HepG2 (cell line): Measurements from ENCODE around the gene SLC50A1. TPM values are rescaled to one million over a fixed set of nuclear protein-coding genes. Genes with fewer than 3 reads are reported as not detected.

Experiments used
- ATAC-seq: fragments of 200-7000 bp; cut with Tn5 transposase; 3 replicates; pipeline ENCODE4 v1.9.1; 2020; ENCODE audit warnings: mild to moderate bottlenecking, moderate library complexity
- BruUV-seq: library from RNA; stranded (reverse); fragments of 400-500 nt; replicated peaks from 2 replicates; lab custom pipeline; 2021; lab: Mats Ljungman, UMichigan
- CTCF ChIA-PET: fragments of 300-600 bp; formaldehyde crosslinking; extraction: SDS; loops from one replicate; lab custom pipeline; 2021; ENCODE audit warnings: low total read pairs, inconsistent platforms, low intra/inter-chr PET ratio; lab: Yijun Ruan, JAX
- POLR2A ChIA-PET: fragments of 350-600 bp; sonication (Branson Sonifier 250); formaldehyde crosslinking; loops from one replicate; lab custom pipeline; 2020; ENCODE audit warnings: antibody characterized with exemption, inconsistent platforms; lab: Yijun Ruan, JAX
- DNase-seq: peaks from one replicate; pipeline ENCODE4 v3.0.0-alpha.2; 2015; ENCODE audit warnings: low spot score
- FAIRE-seq: peaks from 3 replicates; lab custom pipeline; 2011; peaks lifted over from hg19 to GRCh38; lab: Jason Lieb, UNC
- H2AFZ ChIP-seq: one replicate; pipeline ENCODE4 v1.6.1; 2011; ENCODE audit warnings: low read length, inconsistent platforms
- H3K27ac ChIP-seq: fragments of 300-600 bp; 3 replicates; pipeline ENCODE4 v1.8.0; 2011; ENCODE audit warnings: mixed run types, mild to moderate bottlenecking, mixed read lengths, low read length, inconsistent platforms; ENCODE audit not compliant: insufficient read depth; ENCODE audit errors: extremely low read length
- H3K27me3 ChIP-seq, 2 experiments: fragments of 200-600 bp in 1 of 2; 2 replicates in 1 of 2; 3 replicates in 1 of 2; pipeline versions ENCODE4 v1.6.0 to v1.8.0; 2011; ENCODE audit warnings: low read length in 2 of 2, mild to moderate bottlenecking in 2 of 2, moderate library complexity in 2 of 2, inconsistent platforms in 1 of 2; ENCODE audit not compliant: insufficient read depth in 2 of 2, control insufficient read depth in 1 of 2
- H3K36me3 ChIP-seq, 2 experiments: fragments of 200-600 bp in 1 of 2; replicated peaks in 1 of 2; 2 replicates in 1 of 2; 3 replicates in 1 of 2; pipeline versions ENCODE4 v1.5.1 to v1.8.0; 2011; ENCODE audit warnings: low read length in 2 of 2, inconsistent platforms in 1 of 2; ENCODE audit not compliant: insufficient read depth in 2 of 2, control insufficient read depth in 1 of 2
- H3K4me1 ChIP-seq: 2 replicates; pipeline ENCODE4 v1.5.1; 2012; ENCODE audit warnings: low read length, inconsistent platforms; ENCODE audit not compliant: insufficient read depth
- H3K4me2 ChIP-seq: 2 replicates; pipeline ENCODE4 v1.6.0; 2011; ENCODE audit warnings: low read depth, low read length, inconsistent platforms
- H3K4me3 ChIP-seq, 3 experiments: fragments of 200-600 bp in 1 of 3; sonication (generic), shearing (Covaris generic) in 1 of 3; replicated peaks in 1 of 3; 2 replicates each; pipeline ENCODE4 v1.5.1; 2011 to 2016; ENCODE audit warnings: low read length in 3 of 3, inconsistent platforms in 2 of 3, low read depth in 2 of 3, mild to moderate bottlenecking in 2 of 3, control low read depth in 1 of 3, mixed read lengths in 1 of 3; ENCODE audit not compliant: insufficient read depth in 1 of 3
- H3K79me2 ChIP-seq: one replicate; pipeline ENCODE4 v1.6.1; 2011; ENCODE audit warnings: low read length, inconsistent platforms; ENCODE audit not compliant: insufficient read depth
- H3K9ac ChIP-seq: 2 replicates; pipeline ENCODE4 v1.6.0; 2011; ENCODE audit warnings: mild to moderate bottlenecking, low read depth, low read length, inconsistent platforms; ENCODE audit not compliant: insufficient read depth
- H3K9me3 ChIP-seq: 2 replicates; pipeline ENCODE4 v1.5.1; 2012; ENCODE audit warnings: mild to moderate bottlenecking, low read length
- H4K20me1 ChIP-seq: 2 replicates; pipeline ENCODE4 v1.6.0; 2011; ENCODE audit warnings: inconsistent platforms, mild to moderate bottlenecking, low read length, moderate library complexity; ENCODE audit not compliant: insufficient read depth
- GATAD1 ChIP-seq: IDR thresholded peaks from 2 replicates; pipeline ENCODE4 v1.6.1; 2016; ENCODE audit warnings: missing genetic modification reagents, missing compliant biosample characterization
- ISL2 ChIP-seq: sonication (generic); formaldehyde crosslinking; IDR thresholded peaks from 2 replicates; pipeline ENCODE4 v1.5.0; 2020; ENCODE audit warnings: missing genetic modification reagents
- ZNF292 ChIP-seq: sonication (generic); formaldehyde crosslinking; IDR thresholded peaks from 2 replicates; pipeline ENCODE4 v1.8.1; 2022; ENCODE audit warnings: mild to moderate bottlenecking, low read depth, missing genetic modification reagents, borderline replicate concordance
- ZNF329 ChIP-seq: sonication (generic); formaldehyde crosslinking; IDR thresholded peaks from 2 replicates; pipeline ENCODE4 v1.9.0; 2021; ENCODE audit warnings: low read depth, mild to moderate bottlenecking, missing genetic modification reagents
- ZNF343 ChIP-seq: sonication (generic); formaldehyde crosslinking; IDR thresholded peaks from 2 replicates; pipeline ENCODE4 v1.4.0; 2020; ENCODE audit warnings: mild to moderate bottlenecking, missing genetic modification reagents
- ZNF446 ChIP-seq: sonication (generic); formaldehyde crosslinking; IDR thresholded peaks from 2 replicates; pipeline ENCODE4 v1.5.0; 2020; ENCODE audit warnings: mild to moderate bottlenecking, missing genetic modification reagents
- ZNF598 ChIP-seq: sonication (generic); formaldehyde crosslinking; IDR thresholded peaks from 2 replicates; pipeline ENCODE4 v1.5.1; 2020; ENCODE audit warnings: mild to moderate bottlenecking, missing genetic modification reagents, borderline replicate concordance
- WGBS: methylation state at CpG from one replicate; pipeline ENCODE4 v1.1.6; 2017; ENCODE audit warnings: low lambda C conversion rate; 5-methylcytosine and 5-hydroxymethylcytosine counted together
- in situ Hi-C: cut with HindIII; loops from 2 replicates; pipeline ENCODE4 v1.10.0; 2017; ENCODE audit warnings: low pct_unique_long_range_greater_than_20kb; ENCODE audit not compliant: extremely low pct_ligation_motif_present
- intact Hi-C: fragments of 100-400 bp; cut with micrococcal nuclease; formaldehyde crosslinking; loops from one replicate; pipeline ENCODE4 v1.10.0; 2022; ENCODE audit not compliant: unreplicated experiment
- polyA plus RNA-seq, 8 experiments: library from polyadenylated mRNA; depleted of rRNA in 3 of 8; stranded (reverse) in 7 of 8; unstranded in 1 of 8; fragments of >200 nt; fragmentation: Illumina TruSeq in 4 of 8; extraction: Trizol in 4 of 8; gene quantifications; 2 replicates each; pipeline versions ENCODE4 v1.2.1 to v1.2.3, GENCODE V29; 2011 to 2016; ENCODE audit warnings: low read depth in 4 of 8, missing spikeins in 1 of 8, mixed read lengths in 1 of 8; ENCODE audit not compliant: insufficient read depth in 1 of 8
- total RNA-seq, 5 experiments: library from RNA; depleted of rRNA; stranded (reverse); fragments of >200 nt; fragmentation: Illumina TruSeq; extraction: Trizol; gene quantifications; 2 replicates each; pipeline ENCODE4 v1.2.3, GENCODE V29; 2016; ENCODE audit warnings: low read depth in 1 of 5
- TF ChIP-seq, protein P1 (sequence below): sonication (generic); formaldehyde crosslinking; IDR thresholded peaks from 2 replicates; pipeline ENCODE4 v1.9.0; 2021; ENCODE audit warnings: mild to moderate bottlenecking, missing genetic modification reagents
- TF ChIP-seq, protein P2 (sequence below): sonication (generic); formaldehyde crosslinking; IDR thresholded peaks from 2 replicates; pipeline ENCODE4 v1.9.0; 2022; ENCODE audit warnings: missing genetic modification reagents, mild to moderate bottlenecking, borderline replicate concordance
- TF ChIP-seq, protein P3 (sequence below): sonication (generic); formaldehyde crosslinking; IDR thresholded peaks from 2 replicates; pipeline ENCODE4 v1.5.1; 2020; ENCODE audit warnings: missing genetic modification reagents, mild to moderate bottlenecking, borderline replicate concordance

The SLC50A1 gene
- total and polyA plus RNA-seq, 2 of the 13 experiments (the other 11 are each of a cell fraction or from before 2014, with no cell fraction given), result 22.5 to 46.8 TPM

DNA sequence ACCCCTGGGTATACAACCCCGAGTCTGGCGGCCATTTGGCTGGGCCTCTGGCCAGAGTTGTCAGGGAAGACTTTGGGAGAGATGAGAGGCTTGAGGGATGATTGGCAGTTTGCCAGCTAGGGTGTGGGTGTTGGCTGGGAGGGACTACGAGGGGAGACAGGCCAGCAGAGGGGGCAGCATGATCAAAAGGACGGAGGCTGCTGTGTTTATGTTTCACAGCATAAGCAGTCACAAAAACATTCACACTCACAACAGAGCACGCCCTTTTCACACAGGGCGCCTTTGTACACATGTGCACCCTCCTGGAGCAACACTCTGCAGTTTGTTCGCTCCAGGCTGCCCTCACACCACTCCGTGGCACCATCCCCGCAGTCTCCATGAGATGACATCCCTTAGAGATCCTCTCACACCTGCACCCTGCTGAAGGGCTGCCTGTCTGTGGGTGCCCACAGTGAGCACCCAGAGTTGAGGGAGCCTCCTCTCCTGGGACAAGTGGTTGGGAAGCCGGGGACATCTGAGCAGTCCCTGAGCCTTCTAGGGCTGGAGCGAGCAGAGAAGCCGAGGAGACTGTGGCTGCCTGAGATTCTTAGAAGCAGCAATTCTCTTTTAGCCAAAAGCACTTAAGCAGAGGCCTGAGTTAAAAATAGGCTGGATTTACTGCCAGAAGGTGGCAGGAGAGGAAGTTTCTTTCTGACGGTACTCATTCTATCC is 41.6 kb upstream of the SLC50A1 start:
- Histone ChIP-seq H2AFZ (no peak overlapping the region), H3K9ac (no peak overlapping the region), H3K27me3 (no peaks in the 10 kb centered on the region; a peak in 1 of 5 replicates), H3K27ac (peak overlapping the region; percentile 0), H3K4me3 (peak overlapping the region in 2 of 3 experiments; percentile 23 to 54; a peak in 2 of 6 replicates), H4K20me1 (no peaks in the 10 kb centered on the region), H3K79me2 (no peaks in the 10 kb centered on the region), H3K4me2 (peak overlapping the region; percentile 75), H3K4me1 (peaks cover 53% of the 10 kb centered on the region), H3K36me3 (no peaks in the 10 kb centered on the region), H3K9me3 (no peaks in the 10 kb centered on the region)
- ATAC-seq (peak; percentile 54), FAIRE-seq (no peak), DNase-seq (peak; percentile 46)
- CTCF ChIA-PET, result interaction anchor here (1.0 to 6.6 kb wide), 4 partner anchors 31 to 73 kb away, joined by 3 to 165 read pairs (median 13); partner anchors contain the start of genes DPM3 and SLC50A1
- 0% methylated on average over 3 of the region's 13 CpGs for WGBS
- no TSS peak for BruUV-seq
- in situ Hi-C loops, result loop anchor here (5.0 kb wide), 2 partner anchors 33 to 73 kb away; partner anchors contain the start of gene EFNA1
- POLR2A ChIA-PET, result interaction anchor here (1.0 to 1.4 kb wide), 2 partner anchors 31 to 36 kb away, joined by 3 read pairs; no protein-coding TSS in a partner anchor
- intact Hi-C loops, result loop anchor here (1.0 to 5.0 kb wide), 4 partner anchors 33 to 73 kb away; partner anchors contain the start of genes DPM3, EFNA1 and SLC50A1
- TF ChIP-seq, protein P1, sequence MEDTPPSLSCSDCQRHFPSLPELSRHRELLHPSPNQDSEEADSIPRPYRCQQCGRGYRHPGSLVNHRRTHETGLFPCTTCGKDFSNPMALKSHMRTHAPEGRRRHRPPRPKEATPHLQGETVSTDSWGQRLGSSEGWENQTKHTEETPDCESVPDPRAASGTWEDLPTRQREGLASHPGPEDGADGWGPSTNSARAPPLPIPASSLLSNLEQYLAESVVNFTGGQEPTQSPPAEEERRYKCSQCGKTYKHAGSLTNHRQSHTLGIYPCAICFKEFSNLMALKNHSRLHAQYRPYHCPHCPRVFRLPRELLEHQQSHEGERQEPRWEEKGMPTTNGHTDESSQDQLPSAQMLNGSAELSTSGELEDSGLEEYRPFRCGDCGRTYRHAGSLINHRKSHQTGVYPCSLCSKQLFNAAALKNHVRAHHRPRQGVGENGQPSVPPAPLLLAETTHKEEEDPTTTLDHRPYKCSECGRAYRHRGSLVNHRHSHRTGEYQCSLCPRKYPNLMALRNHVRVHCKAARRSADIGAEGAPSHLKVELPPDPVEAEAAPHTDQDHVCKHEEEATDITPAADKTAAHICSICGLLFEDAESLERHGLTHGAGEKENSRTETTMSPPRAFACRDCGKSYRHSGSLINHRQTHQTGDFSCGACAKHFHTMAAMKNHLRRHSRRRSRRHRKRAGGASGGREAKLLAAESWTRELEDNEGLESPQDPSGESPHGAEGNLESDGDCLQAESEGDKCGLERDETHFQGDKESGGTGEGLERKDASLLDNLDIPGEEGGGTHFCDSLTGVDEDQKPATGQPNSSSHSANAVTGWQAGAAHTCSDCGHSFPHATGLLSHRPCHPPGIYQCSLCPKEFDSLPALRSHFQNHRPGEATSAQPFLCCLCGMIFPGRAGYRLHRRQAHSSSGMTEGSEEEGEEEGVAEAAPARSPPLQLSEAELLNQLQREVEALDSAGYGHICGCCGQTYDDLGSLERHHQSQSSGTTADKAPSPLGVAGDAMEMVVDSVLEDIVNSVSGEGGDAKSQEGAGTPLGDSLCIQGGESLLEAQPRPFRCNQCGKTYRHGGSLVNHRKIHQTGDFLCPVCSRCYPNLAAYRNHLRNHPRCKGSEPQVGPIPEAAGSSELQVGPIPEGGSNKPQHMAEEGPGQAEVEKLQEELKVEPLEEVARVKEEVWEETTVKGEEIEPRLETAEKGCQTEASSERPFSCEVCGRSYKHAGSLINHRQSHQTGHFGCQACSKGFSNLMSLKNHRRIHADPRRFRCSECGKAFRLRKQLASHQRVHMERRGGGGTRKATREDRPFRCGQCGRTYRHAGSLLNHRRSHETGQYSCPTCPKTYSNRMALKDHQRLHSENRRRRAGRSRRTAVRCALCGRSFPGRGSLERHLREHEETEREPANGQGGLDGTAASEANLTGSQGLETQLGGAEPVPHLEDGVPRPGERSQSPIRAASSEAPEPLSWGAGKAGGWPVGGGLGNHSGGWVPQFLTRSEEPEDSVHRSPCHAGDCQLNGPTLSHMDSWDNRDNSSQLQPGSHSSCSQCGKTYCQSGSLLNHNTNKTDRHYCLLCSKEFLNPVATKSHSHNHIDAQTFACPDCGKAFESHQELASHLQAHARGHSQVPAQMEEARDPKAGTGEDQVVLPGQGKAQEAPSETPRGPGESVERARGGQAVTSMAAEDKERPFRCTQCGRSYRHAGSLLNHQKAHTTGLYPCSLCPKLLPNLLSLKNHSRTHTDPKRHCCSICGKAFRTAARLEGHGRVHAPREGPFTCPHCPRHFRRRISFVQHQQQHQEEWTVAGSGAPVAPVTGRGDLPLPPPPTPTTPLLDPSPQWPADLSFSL (CRISPR knock-in tag), result peak; percentile 85
- TF ChIP-seq ZNF343, result no peak
- TF ChIP-seq, protein P2, sequence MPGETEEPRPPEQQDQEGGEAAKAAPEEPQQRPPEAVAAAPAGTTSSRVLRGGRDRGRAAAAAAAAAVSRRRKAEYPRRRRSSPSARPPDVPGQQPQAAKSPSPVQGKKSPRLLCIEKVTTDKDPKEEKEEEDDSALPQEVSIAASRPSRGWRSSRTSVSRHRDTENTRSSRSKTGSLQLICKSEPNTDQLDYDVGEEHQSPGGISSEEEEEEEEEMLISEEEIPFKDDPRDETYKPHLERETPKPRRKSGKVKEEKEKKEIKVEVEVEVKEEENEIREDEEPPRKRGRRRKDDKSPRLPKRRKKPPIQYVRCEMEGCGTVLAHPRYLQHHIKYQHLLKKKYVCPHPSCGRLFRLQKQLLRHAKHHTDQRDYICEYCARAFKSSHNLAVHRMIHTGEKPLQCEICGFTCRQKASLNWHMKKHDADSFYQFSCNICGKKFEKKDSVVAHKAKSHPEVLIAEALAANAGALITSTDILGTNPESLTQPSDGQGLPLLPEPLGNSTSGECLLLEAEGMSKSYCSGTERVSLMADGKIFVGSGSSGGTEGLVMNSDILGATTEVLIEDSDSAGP (CRISPR knock-in tag), result peak; percentile 64; the same call in 1 of the 2 replicates
- TF ChIP-seq ISL2 (CRISPR knock-in tag), result 0 out of 2 replicates have a peak, but pooled peaks have one; percentile 19
- 0 out of 2 replicates have a peak, but pooled peaks have one; percentile 14 for TF ChIP-seq GATAD1 (CRISPR knock-in tag)
- TF ChIP-seq, protein P3, sequence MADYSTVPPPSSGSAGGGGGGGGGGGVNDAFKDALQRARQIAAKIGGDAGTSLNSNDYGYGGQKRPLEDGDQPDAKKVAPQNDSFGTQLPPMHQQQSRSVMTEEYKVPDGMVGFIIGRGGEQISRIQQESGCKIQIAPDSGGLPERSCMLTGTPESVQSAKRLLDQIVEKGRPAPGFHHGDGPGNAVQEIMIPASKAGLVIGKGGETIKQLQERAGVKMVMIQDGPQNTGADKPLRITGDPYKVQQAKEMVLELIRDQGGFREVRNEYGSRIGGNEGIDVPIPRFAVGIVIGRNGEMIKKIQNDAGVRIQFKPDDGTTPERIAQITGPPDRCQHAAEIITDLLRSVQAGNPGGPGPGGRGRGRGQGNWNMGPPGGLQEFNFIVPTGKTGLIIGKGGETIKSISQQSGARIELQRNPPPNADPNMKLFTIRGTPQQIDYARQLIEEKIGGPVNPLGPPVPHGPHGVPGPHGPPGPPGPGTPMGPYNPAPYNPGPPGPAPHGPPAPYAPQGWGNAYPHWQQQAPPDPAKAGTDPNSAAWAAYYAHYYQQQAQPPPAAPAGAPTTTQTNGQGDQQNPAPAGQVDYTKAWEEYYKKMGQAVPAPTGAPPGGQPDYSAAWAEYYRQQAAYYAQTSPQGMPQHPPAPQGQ (CRISPR knock-in tag), result no peak
- peak; percentile 68; the same call in 1 of the 2 replicates for TF ChIP-seq ZNF446 (CRISPR knock-in tag)
- TF ChIP-seq ZNF329 (CRISPR knock-in tag), result no peak
- 0 out of 2 replicates have a peak, but pooled peaks have one; percentile 55 for TF ChIP-seq ZNF292
- TF ChIP-seq ZNF598, result peak; percentile 39; the same call in 1 of the 2 replicates
